HCT116 (cell line): Measurements from ENCODE around the gene SAMD4A. TPM values are rescaled to one million over a fixed set of nuclear protein-coding genes. Genes with fewer than 3 reads are reported as not detected.

Experiments used
- ATAC-seq: fragments of 200-7000 bp; cut with Tn5 transposase; 2 replicates; pipeline ENCODE4 v1.9.1; 2020; ENCODE audit warnings: mild to moderate bottlenecking, moderate library complexity
- BruUV-seq: library from RNA; stranded (reverse); fragments of 400-500 nt; replicated peaks from 2 replicates; lab custom pipeline; 2021; lab: Mats Ljungman, UMichigan
- CTCF ChIA-PET: fragments of 300-600 bp; sonication (Branson Sonifier 250); formaldehyde crosslinking; loops from one replicate; lab custom pipeline; 2021; ENCODE audit warnings: antibody characterized with exemption; lab: Charles Lee
- POLR2A ChIA-PET: fragments of 300-600, 350-600 bp; sonication (Branson Sonifier 250); formaldehyde crosslinking; loops from one replicate; lab custom pipeline; 2021; ENCODE audit warnings: antibody characterized with exemption; lab: Charles Lee
- RAD21 ChIA-PET, 2 experiments: fragments of 300-600 bp; sonication (Branson Sonifier 250); formaldehyde crosslinking; loops; one replicate each; lab custom pipeline; 2023; ENCODE audit warnings: low total read pairs in 2 of 2; ENCODE audit not compliant: uncharacterized antibody in 2 of 2, unreplicated experiment in 2 of 2, low non-redundant PET in 1 of 2; lab: Charles Lee
- DNase-seq: peaks from one replicate; pipeline ENCODE4 v3.0.0-alpha.2; 2010; ENCODE audit warnings: low read depth, low spot score
- H2AFZ ChIP-seq: fragments of 200-600 bp; shearing (Covaris generic), sonication (generic); 2 replicates; pipeline ENCODE4 v1.6.1; 2017; ENCODE audit warnings: low read depth, mixed run types, mixed read lengths, antibody characterized with exemption, low read length; ENCODE audit not compliant: poor library complexity, severe bottlenecking
- H3K27ac ChIP-seq: 2 replicates; pipeline ENCODE4 v1.5.1; 2012; ENCODE audit warnings: low read depth, low read length
- H3K27me3 ChIP-seq: fragments of 200-600 bp; sonication (generic); 2 replicates; pipeline ENCODE4 v1.6.1; 2016; ENCODE audit warnings: mixed run types, low read length, mixed read lengths; ENCODE audit not compliant: insufficient read depth
- H3K36me3 ChIP-seq, 2 experiments: fragments of 200-500 bp in 1 of 2; fragments of 200-600 bp in 1 of 2; sonication (Bioruptor generic) in 1 of 2; sonication (generic) in 1 of 2; 2 replicates each; pipeline versions ENCODE4 v1.5.1 to v1.6.1; 2014 to 2016; ENCODE audit warnings: low read length in 2 of 2, inconsistent platforms in 1 of 2, mixed read lengths in 1 of 2, mixed run types in 1 of 2; ENCODE audit not compliant: insufficient read depth in 2 of 2, control insufficient read depth in 1 of 2
- H3K4me1 ChIP-seq, 2 experiments: fragments of 200-600 bp in 1 of 2; sonication (generic) in 1 of 2; 2 replicates each; pipeline versions ENCODE4 v1.5.1 to v1.6.1; 2012 to 2017; ENCODE audit warnings: low read length in 2 of 2, inconsistent platforms in 1 of 2, mild to moderate bottlenecking in 1 of 2, mixed read lengths in 1 of 2, mixed run types in 1 of 2, moderate library complexity in 1 of 2; ENCODE audit not compliant: insufficient read depth in 2 of 2, control insufficient read depth in 1 of 2
- H3K4me2 ChIP-seq: fragments of 200-600 bp; sonication (generic); 2 replicates; pipeline ENCODE4 v1.6.1; 2017; ENCODE audit warnings: mixed run types, low read length, mixed read lengths
- H3K4me3 ChIP-seq, 2 experiments: fragments of 200-600 bp in 1 of 2; sonication (generic) in 1 of 2; replicated peaks in 1 of 2; 2 replicates each; pipeline ENCODE4 v1.5.1; 2011 to 2016; ENCODE audit warnings: low read length in 2 of 2, control low read depth in 1 of 2, low read depth in 1 of 2, mild to moderate bottlenecking in 1 of 2, mixed read lengths in 1 of 2, mixed run types in 1 of 2
- H3K79me2 ChIP-seq: fragments of 200-600 bp; sonication (generic); 2 replicates; pipeline ENCODE4 v1.6.1; 2017; ENCODE audit warnings: mild to moderate bottlenecking, mixed run types, low read length, moderate library complexity, mixed read lengths; ENCODE audit not compliant: insufficient read depth
- H3K9ac ChIP-seq: fragments of 200-600 bp; sonication (generic); 2 replicates; pipeline ENCODE4 v1.6.1; 2016; ENCODE audit warnings: low read length, mixed read lengths
- H3K9me2 ChIP-seq: fragments of 200-600 bp; sonication (generic), shearing (Covaris generic); 2 replicates; pipeline ENCODE4 v1.6.1; 2017; ENCODE audit warnings: mixed run types, mild to moderate bottlenecking, moderate library complexity; ENCODE audit not compliant: insufficient read depth
- H3K9me3 ChIP-seq, 2 experiments: fragments of 200-500 bp in 1 of 2; fragments of 200-600 bp in 1 of 2; sonication (Bioruptor generic) in 1 of 2; sonication (generic) in 1 of 2; 2 replicates each; pipeline ENCODE4 v1.6.1; 2014 to 2017; ENCODE audit warnings: low read length in 2 of 2, mixed read lengths in 2 of 2, inconsistent platforms in 1 of 2, low read depth in 1 of 2, mild to moderate bottlenecking in 1 of 2, mixed run types in 1 of 2, moderate library complexity in 1 of 2; ENCODE audit not compliant: control insufficient read depth in 1 of 2, insufficient read depth in 1 of 2
- H4K20me1 ChIP-seq: fragments of 200-600 bp; sonication (generic), shearing (Covaris generic); 2 replicates; pipeline ENCODE4 v1.6.1; 2017; ENCODE audit warnings: mixed run types, mild to moderate bottlenecking, moderate library complexity; ENCODE audit not compliant: insufficient read depth
- CEBPB ChIP-seq: IDR thresholded peaks from 2 replicates; pipeline ENCODE4 v1.6.1; 2012; ENCODE audit warnings: low read depth
- EGR1 ChIP-seq: IDR thresholded peaks from 2 replicates; pipeline ENCODE4 v1.6.1; 2012; ENCODE audit warnings: low read depth
- ELF1 ChIP-seq: IDR thresholded peaks from 2 replicates; pipeline ENCODE4 v1.6.1; 2012; ENCODE audit warnings: low read depth, borderline replicate concordance
- JUND ChIP-seq: IDR thresholded peaks from 2 replicates; pipeline ENCODE4 v1.6.1; 2012
- MAX ChIP-seq: IDR thresholded peaks from 2 replicates; pipeline ENCODE4 v1.6.1; 2012
- POLR2A ChIP-seq: IDR thresholded peaks from 2 replicates; pipeline ENCODE4 v1.7.0; 2011; ENCODE audit warnings: borderline replicate concordance; ENCODE audit not compliant: insufficient read depth, insufficient read length; ENCODE audit errors: extremely low read depth
- POLR2AphosphoS5 ChIP-seq: IDR thresholded peaks from 2 replicates; pipeline ENCODE4 v1.6.1; 2011; ENCODE audit warnings: mild to moderate bottlenecking, low read depth, low read length, moderate library complexity
- RAD21 ChIP-seq: IDR thresholded peaks from 2 replicates; pipeline ENCODE4 v1.6.1; 2012; ENCODE audit warnings: low read depth, mild to moderate bottlenecking
- REST ChIP-seq: IDR thresholded peaks from 2 replicates; pipeline ENCODE4 v1.6.1; 2012; ENCODE audit warnings: low read depth
- TCF7L2 ChIP-seq: IDR thresholded peaks from 2 replicates; pipeline ENCODE4 v1.7.0; 2011; ENCODE audit warnings: borderline replicate concordance, inconsistent platforms; ENCODE audit not compliant: insufficient read depth, insufficient read length; ENCODE audit errors: extremely low read depth
- YY1 ChIP-seq: IDR thresholded peaks from 2 replicates; pipeline ENCODE4 v1.6.1; 2011; ENCODE audit warnings: low read length, low read depth, moderate library complexity, mild to moderate bottlenecking; ENCODE audit not compliant: insufficient replicate concordance; ENCODE audit errors: extremely low read depth
- ZFX ChIP-seq: fragments of 450-650 bp; IDR thresholded peaks from 2 replicates; pipeline ENCODE4 v1.6.1; 2017
- ZNF274 ChIP-seq: fragments of 200-500 bp; sonication (Bioruptor generic); IDR thresholded peaks from 2 replicates; pipeline ENCODE4 v1.6.1; 2014; ENCODE audit warnings: mild to moderate bottlenecking, low read depth, low read length, inconsistent platforms
- intact Hi-C: fragments of 100-400 bp; cut with micrococcal nuclease; formaldehyde crosslinking; loops from 2 replicates; pipeline ENCODE4 v1.10.0; 2022
- total RNA-seq: library from RNA; stranded (reverse); gene quantifications from one replicate; pipeline ENCODE4 v1.2.1, GENCODE V29; 2021; ENCODE audit not compliant: unreplicated experiment

SAMD4A gene
- total RNA-seq, 1 experiment from 2014 or later = 9.0 TPM

GRCh38 chr14:54622192-54622958, 55.4 kb downstream of the SAMD4A start (continued):
- TF ChIP-seq REST (no peak), JUND (no peak)

GRCh38 chr14:54623279-54624004, 56.5 kb downstream of the SAMD4A start:
- no peaks in the 10 kb centered on the region for H4K20me1 ChIP-seq
- no peak overlapping the region for H3K4me2 ChIP-seq
- BruUV-seq = no TSS peak
- no peaks in the 10 kb centered on the region for H3K79me2 ChIP-seq
- H2AFZ ChIP-seq = no peak overlapping the region
- POLR2A ChIA-PET = no interaction called here
- H3K36me3 ChIP-seq = no peaks in the 10 kb centered on the region
- TF ChIP-seq YY1 = no peak
- no peak for TF ChIP-seq POLR2AphosphoS5
- TF ChIP-seq CEBPB = no peak
- no peak for TF ChIP-seq ZFX
- no peak for TF ChIP-seq MAX
- TF ChIP-seq REST = no peak
- no peak for TF ChIP-seq JUND
- no peak for TF ChIP-seq EGR1
- no peak for TF ChIP-seq TCF7L2
- no peak for TF ChIP-seq POLR2A
- TF ChIP-seq ELF1 = no peak
- no peak for TF ChIP-seq ZNF274
- TF ChIP-seq RAD21 = no peak
- no peak overlapping the region for H3K4me3 ChIP-seq
- no peak overlapping the region for H3K27ac ChIP-seq
- RAD21 ChIA-PET = no interaction called here
- no peaks in the 10 kb centered on the region for H3K9me3 ChIP-seq
- H3K9me2 ChIP-seq = no peaks in the 10 kb centered on the region
- CTCF ChIA-PET = no interaction called here
- H3K27me3 ChIP-seq = no peaks in the 10 kb centered on the region
- H3K4me1 ChIP-seq = no peaks in the 10 kb centered on the region
- no peak for DNase-seq
- ATAC-seq = no peak
- H3K9ac ChIP-seq = no peak overlapping the region
- intact Hi-C loops = no loop called here
